Heart left ventricle (tissue), 13 donors: ENCODE results near the gene NDUFV1.
"Not testable (repeated sequence)": the region's sequence is repeated elsewhere in the genome, so short reads cannot be mapped to it uniquely, and the experiment has no call there.

Source experiments
- POLR2A ChIP-seq, 2 donors: fragments of 450-650 bp; IDR thresholded peaks; one replicate each; pipeline ENCODE4 v1.6.1; 2017; ENCODE audit warnings: antibody characterized with exemption in 2 of 2, mild to moderate bottlenecking in 2 of 2, moderate library complexity in 2 of 2
- TF ChIP-seq, protein P1 (sequence below), 12 donors: fragments of 200-600 bp; sonication (generic) in 4 of 12; IDR thresholded peaks; one replicate each; pipeline versions ENCODE4 v1.5.0 to v1.8.0; 2018 to 2022; ENCODE audit warnings: antibody characterized with exemption in 12 of 12, mild to moderate bottlenecking in 5 of 12
- donor health status: ischemic (EF 13 %, LVEDD 7.1; RV severe dilation, severe dysfunction).
- donor health status: DM: no; HTN: yes; CAD: no.
- donor health status: DM: no; HTN: no; CAD: no.
- donor health status: ischemic (EF 25% LVEDD 6.9; RV normal size, moderate dysfunction).
- donor health status: ischemic (EF 25% LVEDD 5.7; RV mildly dilated, moderate dysfunction).
- donor health status: ischemic (EF 35%, LVEDD 5.7; RV mildly dilated, moderate dysfunction).
- donor health status: nonischemic (EF 11% LVEDD 7.7; RV severe dilation, severe dysfunction).
- donor health status: DM: yes; HTN: yes; CAD: no.
- donor health status: PGD.
- donor health status: ischemic (EF 29% LVEDD 5.4; RV normal size, mild dysfunction).
- donor health status: nonischemic (EF 23%, LVEDD 6.1; RV moderate dilation, normal function).

GRCh38 chr11:67618901-67619659 is 12.3 kb downstream of the NDUFV1 start:
- TF ChIP-seq, protein P1, sequence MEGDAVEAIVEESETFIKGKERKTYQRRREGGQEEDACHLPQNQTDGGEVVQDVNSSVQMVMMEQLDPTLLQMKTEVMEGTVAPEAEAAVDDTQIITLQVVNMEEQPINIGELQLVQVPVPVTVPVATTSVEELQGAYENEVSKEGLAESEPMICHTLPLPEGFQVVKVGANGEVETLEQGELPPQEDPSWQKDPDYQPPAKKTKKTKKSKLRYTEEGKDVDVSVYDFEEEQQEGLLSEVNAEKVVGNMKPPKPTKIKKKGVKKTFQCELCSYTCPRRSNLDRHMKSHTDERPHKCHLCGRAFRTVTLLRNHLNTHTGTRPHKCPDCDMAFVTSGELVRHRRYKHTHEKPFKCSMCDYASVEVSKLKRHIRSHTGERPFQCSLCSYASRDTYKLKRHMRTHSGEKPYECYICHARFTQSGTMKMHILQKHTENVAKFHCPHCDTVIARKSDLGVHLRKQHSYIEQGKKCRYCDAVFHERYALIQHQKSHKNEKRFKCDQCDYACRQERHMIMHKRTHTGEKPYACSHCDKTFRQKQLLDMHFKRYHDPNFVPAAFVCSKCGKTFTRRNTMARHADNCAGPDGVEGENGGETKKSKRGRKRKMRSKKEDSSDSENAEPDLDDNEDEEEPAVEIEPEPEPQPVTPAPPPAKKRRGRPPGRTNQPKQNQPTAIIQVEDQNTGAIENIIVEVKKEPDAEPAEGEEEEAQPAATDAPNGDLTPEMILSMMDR (IDR thresholded peaks at IDR 0.05), result not testable (repeated sequence)
- TF ChIP-seq POLR2A (IDR thresholded peaks at IDR 0.05), result not testable (repeated sequence)
